Measurements from ENCODE around the gene RPL19. TPM values are rescaled to one million over a fixed set of nuclear protein-coding genes. Genes with fewer than 3 reads are reported as not detected.

Gene RPL19
- total RNA-seq, 2 experiments from 2014 or later = 3,132 to 4,395 TPM

DNA sequence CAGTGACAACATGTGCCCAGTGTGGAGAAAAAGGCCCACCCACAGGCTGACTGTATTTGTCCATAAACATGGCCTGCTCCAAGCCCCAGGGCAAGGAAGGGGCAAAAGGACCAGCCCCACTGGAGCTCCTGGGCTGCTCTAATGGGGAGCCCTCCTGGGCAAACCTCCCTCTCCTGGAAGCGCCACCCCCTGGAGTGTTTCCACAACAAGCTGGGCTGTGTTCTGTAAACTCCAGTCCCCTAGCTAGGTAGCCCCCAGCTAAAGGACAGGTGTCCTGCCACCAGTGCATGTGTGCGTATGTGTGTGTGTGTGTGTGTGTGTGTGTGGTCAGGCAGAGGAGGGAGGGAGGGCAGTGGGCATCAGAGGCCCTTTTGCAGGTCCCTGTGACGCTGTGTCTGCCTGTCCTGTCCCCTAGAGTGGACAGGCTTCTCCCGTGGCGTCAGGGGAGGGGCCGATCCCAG is 36.9 kb downstream of the RPL19 start:
- intact Hi-C loops (cut with micrococcal nuclease; ENCODE audit: unreplicated experiment) = no loop called here
- CTCF ChIA-PET (ENCODE audit: unreplicated experiment) = interaction anchor here (0.6 to 5.2 kb wide), 4 partner anchors 7 to 30 kb away, joined by 3 to 45 read pairs (median 6); no protein-coding TSS in a partner anchor
- H3K4me3 ChIP-seq (ENCODE audit: low read depth, low read length, poor library complexity, severe bottlenecking) = no peak overlapping the region
- no peaks in the 10 kb centered on the region for H3K79me2 ChIP-seq (ENCODE audit: insufficient read depth, low read depth, low read length)
- H3K4me2 ChIP-seq (ENCODE audit: low read length) = no peak overlapping the region
- no peaks in the 10 kb centered on the region for H3K36me3 ChIP-seq (ENCODE audit: insufficient read depth, low read length)
- no peaks in the 10 kb centered on the region for H3K9me2 ChIP-seq (ENCODE audit: insufficient read depth, low read length)
- no TSS peak for BruUV-seq (replicated peaks)
- no peak for DNase-seq (ENCODE audit: low spot score)
- no peaks in the 10 kb centered on the region for H4K20me1 ChIP-seq (ENCODE audit: insufficient read depth, low read length)
- H3K9me3 ChIP-seq (ENCODE audit: low read length) = no peaks in the 10 kb centered on the region
- POLR2A ChIA-PET = interaction anchor here (1.0 to 4.0 kb wide), 2 partner anchors 29 to 38 kb away, joined by 3 to 23 read pairs; partner anchors contain the start of gene RPL19
- H3K27ac ChIP-seq (ENCODE audit: low read depth, low read length, poor library complexity, severe bottlenecking) = no peak overlapping the region
- no peak for TF ChIP-seq EZH2phosphoT487 (IDR thresholded peaks at IDR 0.05; ENCODE audit: borderline replicate concordance, low read depth, low read length)
- TF ChIP-seq, protein P1, sequence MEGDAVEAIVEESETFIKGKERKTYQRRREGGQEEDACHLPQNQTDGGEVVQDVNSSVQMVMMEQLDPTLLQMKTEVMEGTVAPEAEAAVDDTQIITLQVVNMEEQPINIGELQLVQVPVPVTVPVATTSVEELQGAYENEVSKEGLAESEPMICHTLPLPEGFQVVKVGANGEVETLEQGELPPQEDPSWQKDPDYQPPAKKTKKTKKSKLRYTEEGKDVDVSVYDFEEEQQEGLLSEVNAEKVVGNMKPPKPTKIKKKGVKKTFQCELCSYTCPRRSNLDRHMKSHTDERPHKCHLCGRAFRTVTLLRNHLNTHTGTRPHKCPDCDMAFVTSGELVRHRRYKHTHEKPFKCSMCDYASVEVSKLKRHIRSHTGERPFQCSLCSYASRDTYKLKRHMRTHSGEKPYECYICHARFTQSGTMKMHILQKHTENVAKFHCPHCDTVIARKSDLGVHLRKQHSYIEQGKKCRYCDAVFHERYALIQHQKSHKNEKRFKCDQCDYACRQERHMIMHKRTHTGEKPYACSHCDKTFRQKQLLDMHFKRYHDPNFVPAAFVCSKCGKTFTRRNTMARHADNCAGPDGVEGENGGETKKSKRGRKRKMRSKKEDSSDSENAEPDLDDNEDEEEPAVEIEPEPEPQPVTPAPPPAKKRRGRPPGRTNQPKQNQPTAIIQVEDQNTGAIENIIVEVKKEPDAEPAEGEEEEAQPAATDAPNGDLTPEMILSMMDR (conservative IDR thresholded peaks at IDR 0.05; ENCODE audit: low read length) = no peak
- H2AFZ ChIP-seq (ENCODE audit: low read length) = no peak overlapping the region
- peaks cover 70% of the 10 kb centered on the region for H3K4me1 ChIP-seq (ENCODE audit: insufficient read depth, low read length, poor library complexity, severe bottlenecking)

DNA sequence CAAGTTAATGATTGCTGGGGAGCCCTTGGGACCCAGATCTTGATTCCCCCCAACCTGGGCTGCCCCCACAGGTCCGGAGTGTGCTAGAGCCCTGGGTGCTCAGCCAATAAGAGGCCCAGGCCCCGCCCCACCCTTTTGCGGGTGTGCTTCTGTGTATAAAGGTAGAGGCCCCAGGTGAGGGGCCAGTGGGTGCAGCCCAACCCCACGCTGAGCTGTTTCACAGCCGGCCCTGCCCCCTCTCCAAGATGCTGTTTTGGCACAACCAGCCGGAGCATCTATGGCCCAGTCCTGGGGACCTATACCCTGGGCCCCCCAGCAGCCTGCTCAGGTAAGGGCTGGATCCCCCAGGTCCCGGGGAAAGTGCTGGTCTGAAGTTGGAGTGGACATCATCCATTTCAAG is 37.5 kb downstream of the RPL19 start:
- Histone ChIP-seq H3K4me3 (ENCODE audit: low read depth, low read length, poor library complexity, severe bottlenecking) (no peak overlapping the region), H3K9me2 (ENCODE audit: insufficient read depth, low read length) (no peaks in the 10 kb centered on the region), H4K20me1 (ENCODE audit: insufficient read depth, low read length) (no peaks in the 10 kb centered on the region), H2AFZ (ENCODE audit: low read length) (no peak overlapping the region), H3K27ac (ENCODE audit: low read depth, low read length, poor library complexity, severe bottlenecking) (no peak overlapping the region), H3K4me1 (ENCODE audit: insufficient read depth, low read length, poor library complexity, severe bottlenecking) (peaks cover 70% of the 10 kb centered on the region), H3K9me3 (ENCODE audit: low read length) (no peaks in the 10 kb centered on the region), H3K36me3 (ENCODE audit: insufficient read depth, low read length) (no peaks in the 10 kb centered on the region), H3K79me2 (ENCODE audit: insufficient read depth, low read depth, low read length) (no peaks in the 10 kb centered on the region), H3K4me2 (ENCODE audit: low read length) (no peak overlapping the region)
- BruUV-seq (replicated peaks) = no TSS peak
- intact Hi-C loops (cut with micrococcal nuclease; ENCODE audit: unreplicated experiment) = no loop called here
- no peak for TF ChIP-seq EZH2phosphoT487 (IDR thresholded peaks at IDR 0.05; ENCODE audit: borderline replicate concordance, low read depth, low read length)
- TF ChIP-seq, protein P1 (conservative IDR thresholded peaks at IDR 0.05; ENCODE audit: low read length) = no peak
- ChIA-PET CTCF (ENCODE audit: unreplicated experiment) (interaction anchor here (1.1 to 5.2 kb wide), 3 partner anchors 11 to 42 kb away, joined by 3 to 45 read pairs (median 5); no protein-coding TSS in a partner anchor), POLR2A (interaction anchor here (1.0 to 4.0 kb wide), 2 partner anchors 29 to 38 kb away, joined by 3 to 23 read pairs; partner anchors contain the start of gene RPL19)
- no peak for DNase-seq (ENCODE audit: low spot score)

DNA sequence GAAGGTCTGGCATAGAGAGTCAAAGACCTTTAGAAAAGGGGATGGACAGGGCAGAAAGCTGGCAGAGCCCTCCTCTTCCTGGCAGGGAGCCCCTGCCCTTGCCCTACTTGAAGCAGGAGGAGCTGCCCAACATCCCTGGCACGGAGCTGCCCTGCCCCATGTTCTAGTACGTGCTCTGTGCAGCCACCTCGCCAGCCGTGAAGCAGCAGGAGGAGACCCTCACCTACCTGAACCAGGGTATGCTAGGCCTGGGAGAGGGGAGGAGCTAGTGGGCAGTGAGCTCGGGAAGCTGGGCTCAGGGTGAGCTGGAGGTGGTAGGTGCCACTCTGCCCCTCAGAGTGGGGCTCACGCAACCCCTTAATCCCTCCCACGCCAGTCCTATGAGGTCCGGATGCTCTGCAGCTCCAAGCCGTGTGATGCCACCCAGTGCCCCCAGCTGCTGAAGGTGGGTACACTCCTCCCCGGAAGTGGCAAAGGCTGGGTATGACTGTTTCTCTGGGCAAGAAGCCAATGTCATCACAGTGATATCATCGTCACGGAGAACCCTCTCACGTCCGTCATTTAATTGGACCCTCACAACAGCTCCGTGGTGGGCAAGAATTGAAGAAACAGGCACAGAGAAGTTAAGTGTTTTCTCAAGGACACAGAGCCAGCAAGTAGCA is 38.4 kb downstream of the RPL19 start:
- H3K9me3 ChIP-seq (ENCODE audit: low read length) = no peaks in the 10 kb centered on the region
- intact Hi-C loops (cut with micrococcal nuclease; ENCODE audit: unreplicated experiment) = no loop called here
- DNase-seq (ENCODE audit: low spot score) = no peak
- no peak for TF ChIP-seq EZH2phosphoT487 (IDR thresholded peaks at IDR 0.05; ENCODE audit: borderline replicate concordance, low read depth, low read length)
- TF ChIP-seq, protein P1 (conservative IDR thresholded peaks at IDR 0.05; ENCODE audit: low read length) = no peak
- ChIA-PET POLR2A (interaction anchor here (4.0 kb wide), 1 partner anchor 30 kb away, joined by 23 read pairs; no protein-coding TSS in a partner anchor), CTCF (ENCODE audit: unreplicated experiment) (interaction anchor here (1.1 to 5.2 kb wide), 4 partner anchors 31 to 85 kb away, joined by 3 to 45 read pairs (median 5); partner anchors contain the start of gene RPL19)
- H3K36me3 ChIP-seq (ENCODE audit: insufficient read depth, low read length) = no peaks in the 10 kb centered on the region
- no peak overlapping the region for H3K27ac ChIP-seq (ENCODE audit: low read depth, low read length, poor library complexity, severe bottlenecking)
- BruUV-seq (replicated peaks) = no TSS peak
- H3K4me2 ChIP-seq (ENCODE audit: low read length) = peak overlapping the region; percentile 15; the same call in 1 of the 2 replicates
- H3K4me3 ChIP-seq (ENCODE audit: low read depth, low read length, poor library complexity, severe bottlenecking) = no peak overlapping the region
- peaks cover 76% of the 10 kb centered on the region for H3K4me1 ChIP-seq (ENCODE audit: insufficient read depth, low read length, poor library complexity, severe bottlenecking)
- no peaks in the 10 kb centered on the region for H3K9me2 ChIP-seq (ENCODE audit: insufficient read depth, low read length)
- no peaks in the 10 kb centered on the region for H3K79me2 ChIP-seq (ENCODE audit: insufficient read depth, low read depth, low read length)
- peak overlapping the region; percentile 8; the same call in 1 of the 2 replicates for H2AFZ ChIP-seq (ENCODE audit: low read length)
- no peaks in the 10 kb centered on the region for H4K20me1 ChIP-seq (ENCODE audit: insufficient read depth, low read length)
